Neuronal stem cell (in vitro differentiated cells): ENCODE measurements around the gene NTHL1.

ENCODE experiments used
- DNase-seq: peaks from one replicate; pipeline ENCODE4 v3.0.0-alpha.2; 2013; ENCODE audit warnings: low spot score
- H2AFZ ChIP-seq: one replicate; pipeline ENCODE4 v1.6.1; 2013; ENCODE audit warnings: mild to moderate bottlenecking, low read length, inconsistent platforms
- H2AK5ac ChIP-seq: 2 replicates; pipeline ENCODE4 v1.6.1; 2013; ENCODE audit warnings: low read depth, mild to moderate bottlenecking, inconsistent platforms, low read length, moderate library complexity, mixed read lengths
- H2BK120ac ChIP-seq: 2 replicates; pipeline ENCODE4 v1.6.1; 2013; ENCODE audit warnings: low read depth, mild to moderate bottlenecking, inconsistent platforms, low read length, moderate library complexity, mixed read lengths
- H2BK12ac ChIP-seq: one replicate; pipeline ENCODE4 v1.6.1; 2013; ENCODE audit warnings: low read length, inconsistent platforms
- H2BK15ac ChIP-seq: 2 replicates; pipeline ENCODE4 v1.6.1; 2013; ENCODE audit warnings: mild to moderate bottlenecking, low read length, inconsistent platforms, mixed read lengths
- H2BK5ac ChIP-seq: one replicate; pipeline ENCODE4 v1.6.1; 2013; ENCODE audit warnings: inconsistent platforms, mild to moderate bottlenecking, low read length, moderate library complexity
- H3K14ac ChIP-seq: one replicate; pipeline ENCODE4 v1.6.1; 2013; ENCODE audit warnings: low read length, inconsistent platforms
- H3K18ac ChIP-seq: 2 replicates; pipeline ENCODE4 v1.6.1; 2013; ENCODE audit warnings: low read length, inconsistent platforms
- H3K23ac ChIP-seq: 2 replicates; pipeline ENCODE4 v1.6.1; 2013; ENCODE audit warnings: low read depth, mild to moderate bottlenecking, mixed read lengths, low read length, inconsistent platforms; ENCODE audit not compliant: poor library complexity
- H3K27ac ChIP-seq: replicated peaks from 3 replicates; pipeline ENCODE4 v1.5.1; 2013; ENCODE audit warnings: low read length, inconsistent platforms
- H3K27me3 ChIP-seq, 3 experiments: 2 replicates each; pipeline ENCODE4 v1.6.1; 2013; ENCODE audit warnings: low read length in 3 of 3, mild to moderate bottlenecking in 2 of 3, inconsistent platforms in 1 of 3, low read depth in 1 of 3, mixed read lengths in 1 of 3, moderate library complexity in 1 of 3; ENCODE audit not compliant: control insufficient read depth in 3 of 3, insufficient read depth in 3 of 3
- H3K36me3 ChIP-seq, 2 donors: replicated peaks in 1 of 2; 2 replicates each; pipeline ENCODE4 v1.6.1; 2013; ENCODE audit warnings: low read length in 2 of 2; ENCODE audit not compliant: control insufficient read depth in 2 of 2, insufficient read depth in 2 of 2
- H3K4ac ChIP-seq: 2 replicates; pipeline ENCODE4 v1.6.1; 2013; ENCODE audit warnings: inconsistent platforms, mild to moderate bottlenecking, low read length, moderate library complexity
- H3K4me1 ChIP-seq, 2 donors: 1 replicate in 1 of 2; 2 replicates in 1 of 2; pipeline ENCODE4 v1.6.1; 2013; ENCODE audit warnings: low read length in 2 of 2, low read depth in 1 of 2; ENCODE audit not compliant: control insufficient read depth in 2 of 2, insufficient read depth in 1 of 2
- H3K4me2 ChIP-seq: one replicate; pipeline ENCODE4 v1.6.1; 2013; ENCODE audit warnings: mild to moderate bottlenecking, low read length, inconsistent platforms; ENCODE audit not compliant: insufficient read depth, poor library complexity, severe bottlenecking
- H3K4me3 ChIP-seq, 2 donors: 2 replicates each; pipeline ENCODE4 v1.5.1; 2013; ENCODE audit warnings: low read length in 2 of 2, mild to moderate bottlenecking in 2 of 2, inconsistent platforms in 1 of 2, moderate library complexity in 1 of 2
- H3K79me1 ChIP-seq: one replicate; pipeline ENCODE4 v1.6.1; 2013; ENCODE audit warnings: low read depth, mild to moderate bottlenecking, inconsistent platforms, low read length, moderate library complexity
- H3K9ac ChIP-seq: one replicate; pipeline ENCODE4 v1.6.1; 2013; ENCODE audit warnings: mild to moderate bottlenecking, low read depth, low read length, inconsistent platforms; ENCODE audit not compliant: poor library complexity
- H3K9me3 ChIP-seq, 2 donors: replicated peaks in 1 of 2; 2 replicates each; pipeline versions ENCODE3 to v1.6.1; 2013; ENCODE audit warnings: low read length in 2 of 2, mild to moderate bottlenecking in 2 of 2, inconsistent platforms in 1 of 2, low read depth in 1 of 2, mixed read lengths in 1 of 2, moderate library complexity in 1 of 2; ENCODE audit not compliant: control insufficient read depth in 2 of 2, insufficient read depth in 1 of 2
- H4K8ac ChIP-seq: one replicate; pipeline ENCODE4 v1.6.1; 2013; ENCODE audit warnings: low read depth, mild to moderate bottlenecking, inconsistent platforms, low read length, moderate library complexity
- H4K91ac ChIP-seq: one replicate; pipeline ENCODE4 v1.6.1; 2013; ENCODE audit warnings: low read length, low read depth, mild to moderate bottlenecking, inconsistent platforms; ENCODE audit not compliant: poor library complexity
- WGBS, 2 donors: extraction: QIAGEN DNeasy Blood & Tissue Kit; methylation state at CpG; one replicate each; pipeline ENCODE4 v1.1.7; 2013; ENCODE audit warnings: missing lambda C conversion rate in 2 of 2, mixed read lengths in 1 of 2; ENCODE audit not compliant: insufficient read length in 2 of 2, insufficient replicate concordance in 1 of 2; ENCODE audit errors: extremely low coverage in 2 of 2; 5-methylcytosine and 5-hydroxymethylcytosine counted together

The NTHL1 gene

GRCh38 chr16:2037647-2038381 lies 9.8 kb downstream of the NTHL1 start:
- no peak overlapping the region for H2BK15ac ChIP-seq
- no CpG with 5 or more reads among the region's 29 CpGs for WGBS, 2 donors
- no peak for DNase-seq

DNA sequence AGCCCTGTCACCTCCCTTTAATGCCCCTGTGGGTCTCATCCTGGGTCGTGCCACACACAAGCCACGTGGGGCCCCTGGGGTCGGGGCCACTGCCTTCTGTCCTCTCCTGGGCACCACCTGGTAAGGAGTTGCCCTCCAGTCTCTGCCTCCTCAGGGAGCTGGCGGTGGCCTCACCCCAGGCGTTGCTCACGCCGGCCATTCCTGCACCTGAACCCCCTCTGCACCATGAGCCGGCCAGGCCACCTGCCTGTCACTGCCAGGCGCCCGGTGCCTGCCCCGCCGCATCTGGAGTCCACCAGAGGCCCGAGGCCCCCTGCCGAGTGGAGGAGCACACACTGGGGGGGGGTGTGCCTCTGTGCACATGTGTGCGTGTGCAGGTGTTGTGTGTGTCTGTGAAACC lies 10.5 kb downstream of the NTHL1 start:
- no peak overlapping the region for H2BK120ac ChIP-seq
- H3K18ac ChIP-seq, result no peak overlapping the region
- peak overlapping the region; percentile 70 for H3K9ac ChIP-seq
- no peak overlapping the region for H4K8ac ChIP-seq
- peaks cover 0 to 2% of the 10 kb centered on the region in 2 donors for H3K36me3 ChIP-seq
- no peak overlapping the region for H3K27ac ChIP-seq
- no peak overlapping the region for H3K4me3 ChIP-seq
- H2AK5ac ChIP-seq, result no peak overlapping the region
- H3K14ac ChIP-seq, result no peak overlapping the region
- H3K9me3 ChIP-seq, result no peaks in the 10 kb centered on the region
- DNase-seq, result no peak
- no peak overlapping the region for H4K91ac ChIP-seq
- H2BK15ac ChIP-seq, result no peak overlapping the region
- no peak overlapping the region for H3K23ac ChIP-seq
- H3K79me1 ChIP-seq, result peaks cover 5% of the 10 kb centered on the region
- peaks cover 7 to 29% of the 10 kb centered on the region in 2 donors for H3K4me1 ChIP-seq
- H2BK5ac ChIP-seq, result no peak overlapping the region
- no peak overlapping the region for H3K4me2 ChIP-seq
- H3K27me3 ChIP-seq, result no peaks in the 10 kb centered on the region
- H3K4ac ChIP-seq, result no peak overlapping the region
- H2AFZ ChIP-seq, result no peak overlapping the region
- no peak overlapping the region for H2BK12ac ChIP-seq
- WGBS, 2 donors, result no CpG with 5 or more reads among the region's 15 CpGs

More at GRCh38 chr16:2037647-2038381, 9.8 kb downstream of the NTHL1 start:
- peaks cover 7 to 29% of the 10 kb centered on the region in 2 donors for H3K4me1 ChIP-seq
- no peak overlapping the region for H2BK12ac ChIP-seq
- H4K8ac ChIP-seq, result no peak overlapping the region
- no peak overlapping the region for H3K4me2 ChIP-seq
- H2AK5ac ChIP-seq, result no peak overlapping the region
- no peak overlapping the region for H3K4me3 ChIP-seq
- no peaks in the 10 kb centered on the region for H3K27me3 ChIP-seq
- H2BK120ac ChIP-seq, result no peak overlapping the region
- H2AFZ ChIP-seq, result no peak overlapping the region
- H3K27ac ChIP-seq, result no peak overlapping the region
- H3K36me3 ChIP-seq, result peaks cover 0 to 2% of the 10 kb centered on the region in 2 donors
- H4K91ac ChIP-seq, result no peak overlapping the region
- no peaks in the 10 kb centered on the region for H3K9me3 ChIP-seq
- no peak overlapping the region for H2BK5ac ChIP-seq
- H3K14ac ChIP-seq, result no peak overlapping the region
- no peak overlapping the region for H3K23ac ChIP-seq
- H3K79me1 ChIP-seq, result peaks cover 5% of the 10 kb centered on the region
- no peak overlapping the region for H3K9ac ChIP-seq
- no peak overlapping the region for H3K18ac ChIP-seq
- H3K4ac ChIP-seq, result no peak overlapping the region

- H3K9ac ChIP-seq, result no peak overlapping the region
- no peak for DNase-seq
- peak overlapping the region; percentile 84 for H2BK12ac ChIP-seq
- H3K79me1 ChIP-seq, result peaks cover 5% of the 10 kb centered on the region
- H3K9me3 ChIP-seq, result no peaks in the 10 kb centered on the region
- H3K27me3 ChIP-seq, result no peaks in the 10 kb centered on the region
- WGBS, 2 donors, result no CpG with 5 or more reads among the region's 47 CpGs
- no peak overlapping the region for H3K4me3 ChIP-seq
- peak overlapping the region; percentile 66 for H2BK5ac ChIP-seq
- peak overlapping the region; percentile 75 for H2BK15ac ChIP-seq
- H3K4me2 ChIP-seq, result no peak overlapping the region
- peaks cover 0 to 2% of the 10 kb centered on the region in 2 donors for H3K36me3 ChIP-seq
- H2BK120ac ChIP-seq, result no peak overlapping the region
- peak overlapping the region; percentile 65 for H3K23ac ChIP-seq
- H4K8ac ChIP-seq, result peak overlapping the region; percentile 43
- no peak overlapping the region for H3K18ac ChIP-seq
- H3K4ac ChIP-seq, result peak overlapping the region; percentile 76
- no peak overlapping the region for H4K91ac ChIP-seq
- peak overlapping the region; percentile 24 for H3K27ac ChIP-seq
- H3K4me1 ChIP-seq, result peaks cover 7 to 29% of the 10 kb centered on the region in 2 donors
- peak overlapping the region; percentile 82 for H3K14ac ChIP-seq
- peak overlapping the region; percentile 81 for H2AK5ac ChIP-seq
- H2AFZ ChIP-seq, result peak overlapping the region; percentile 35
Measured at GRCh38 chr16:2036200-2036966, 11.3 kb downstream of the NTHL1 start.
